Uterus (tissue), 2 donors: ENCODE results near the gene JMJD8.

Source experiments
- CTCF ChIP-seq, 4 experiments: fragments of 200-600 bp in 2 of 4; fragments of 450-650 bp in 2 of 4; sonication (generic) in 2 of 4; IDR thresholded peaks; one replicate each; pipeline ENCODE4 v1.5.1; 2016 to 2019; ENCODE audit warnings: antibody characterized with exemption in 4 of 4, mild to moderate bottlenecking in 2 of 4, moderate library complexity in 1 of 4
- POLR2A ChIP-seq, 2 donors: fragments of 450-650 bp; IDR thresholded peaks; one replicate each; pipeline ENCODE4 v1.6.1; 2016; ENCODE audit warnings: antibody characterized with exemption in 2 of 2, mild to moderate bottlenecking in 1 of 2, moderate library complexity in 1 of 2

- TF ChIP-seq CTCF (IDR thresholded peaks at IDR 0.05) (no peak), POLR2A (IDR thresholded peaks at IDR 0.05) (no peak)
These were observed 8.4 kb upstream of the JMJD8 start for GRCh38 chr16:692356-693108.
